H9 (cell line): ENCODE measurements around the gene APOBEC3G. TPM values are rescaled to one million over a fixed set of nuclear protein-coding genes. Genes with fewer than 3 reads are reported as not detected.
"Not testable (repeated sequence)": the region's sequence is repeated elsewhere in the genome, so short reads cannot be mapped to it uniquely, and the experiment has no call there.

Experiments
- DNase-seq: peaks from one replicate; pipeline ENCODE4 v3.0.0-alpha.2; 2017
- H2AFZ ChIP-seq: one replicate; pipeline ENCODE4 v1.6.1; 2013; ENCODE audit warnings: mild to moderate bottlenecking, low read length, control low read depth, moderate library complexity
- H2AK5ac ChIP-seq: 2 replicates; pipeline ENCODE4 v1.6.1; 2013; ENCODE audit warnings: low read length, control low read depth, mixed read lengths; ENCODE audit not compliant: insufficient read length
- H2BK120ac ChIP-seq: one replicate; pipeline ENCODE4 v1.6.1; 2013; ENCODE audit warnings: low read depth, mild to moderate bottlenecking, low read length, control low read depth, inconsistent platforms; ENCODE audit not compliant: poor library complexity, severe bottlenecking
- H2BK12ac ChIP-seq: 2 replicates; pipeline ENCODE4 v1.6.1; 2013; ENCODE audit warnings: low read length, control low read depth, mixed read lengths, low read depth; ENCODE audit not compliant: insufficient read length
- H2BK15ac ChIP-seq: 2 replicates; pipeline ENCODE4 v1.6.1; 2013; ENCODE audit warnings: low read depth, low read length, control low read depth
- H2BK20ac ChIP-seq: one replicate; pipeline ENCODE4 v1.6.1; 2013; ENCODE audit warnings: low read depth, mild to moderate bottlenecking, low read length, control low read depth, inconsistent platforms; ENCODE audit not compliant: poor library complexity, severe bottlenecking
- H2BK5ac ChIP-seq: 2 replicates; pipeline ENCODE4 v1.6.1; 2013; ENCODE audit warnings: low read length, control low read depth, mixed read lengths; ENCODE audit not compliant: insufficient read length
- H3K14ac ChIP-seq: 2 replicates; pipeline ENCODE4 v1.6.1; 2013; ENCODE audit warnings: low read length, control low read depth; ENCODE audit not compliant: insufficient read depth
- H3K18ac ChIP-seq: 2 replicates; pipeline ENCODE4 v1.6.1; 2013; ENCODE audit warnings: low read depth, mild to moderate bottlenecking, mixed read lengths, low read length, control low read depth; ENCODE audit not compliant: insufficient read length
- H3K23ac ChIP-seq: 2 replicates; pipeline ENCODE4 v1.6.1; 2013; ENCODE audit warnings: low read length, control low read depth, mixed read lengths, low read depth; ENCODE audit not compliant: insufficient read length
- H3K23me2 ChIP-seq: 2 replicates; pipeline ENCODE4 v1.6.1; 2013; ENCODE audit warnings: low read depth, mild to moderate bottlenecking, mixed read lengths, low read length, control low read depth; ENCODE audit not compliant: insufficient read length, poor library complexity, severe bottlenecking
- H3K27ac ChIP-seq: 2 replicates; pipeline ENCODE4 v1.5.1; 2013; ENCODE audit warnings: low read length, control low read depth, mixed read lengths, low read depth; ENCODE audit not compliant: insufficient read length
- H3K27me3 ChIP-seq: 2 replicates; pipeline ENCODE4 v1.6.1; 2013; ENCODE audit warnings: low read length, control low read depth, inconsistent platforms; ENCODE audit not compliant: insufficient read depth
- H3K4ac ChIP-seq: 2 replicates; pipeline ENCODE4 v1.6.1; 2013; ENCODE audit warnings: low read depth, mild to moderate bottlenecking, control low read depth, inconsistent platforms, low read length, moderate library complexity
- H3K4me1 ChIP-seq: 2 replicates; pipeline ENCODE4 v1.6.1; 2013; ENCODE audit warnings: low read length, control low read depth, inconsistent platforms; ENCODE audit not compliant: insufficient read depth
- H3K4me2 ChIP-seq: 2 replicates; pipeline ENCODE4 v1.6.1; 2013; ENCODE audit warnings: low read length, control low read depth, mixed read lengths; ENCODE audit not compliant: insufficient read length, insufficient read depth
- H3K56ac ChIP-seq: 2 replicates; pipeline ENCODE4 v1.6.1; 2013; ENCODE audit warnings: low read depth, mild to moderate bottlenecking, mixed read lengths, low read length, control low read depth; ENCODE audit not compliant: insufficient read length
- H3K79me1 ChIP-seq: 2 replicates; pipeline ENCODE4 v1.6.1; 2013; ENCODE audit warnings: low read depth, mild to moderate bottlenecking, moderate library complexity, low read length, control low read depth, inconsistent platforms; ENCODE audit not compliant: insufficient read depth, poor library complexity, severe bottlenecking
- H3K79me2 ChIP-seq: 2 replicates; pipeline ENCODE4 v1.6.1; 2013; ENCODE audit warnings: low read length, control low read depth, inconsistent platforms; ENCODE audit not compliant: insufficient read depth
- H3K9ac ChIP-seq: 2 replicates; pipeline ENCODE4 v1.6.1; 2013; ENCODE audit warnings: low read length, control low read depth, mixed read lengths; ENCODE audit not compliant: insufficient read length; ENCODE audit errors: extremely low read depth
- H3K9me3 ChIP-seq: one replicate; pipeline ENCODE4 v1.6.1; 2013; ENCODE audit warnings: low read depth, low read length, inconsistent platforms; ENCODE audit not compliant: control insufficient read depth
- H3T11ph ChIP-seq: one replicate; pipeline ENCODE4 v1.6.1; 2013; ENCODE audit warnings: mild to moderate bottlenecking, low read length, control low read depth, inconsistent platforms
- H4K20me1 ChIP-seq: one replicate; pipeline ENCODE4 v1.6.1; 2013; ENCODE audit not compliant: control insufficient read depth, insufficient read length, insufficient read depth
- H4K5ac ChIP-seq: 2 replicates; pipeline ENCODE4 v1.6.1; 2013; ENCODE audit warnings: low read depth, mild to moderate bottlenecking, mixed read lengths, low read length, control low read depth; ENCODE audit not compliant: insufficient read length
- H4K8ac ChIP-seq: replicated peaks from 2 replicates; pipeline ENCODE4 v1.6.1; 2013; ENCODE audit warnings: low read length, control low read depth, mixed read lengths, low read depth; ENCODE audit not compliant: insufficient read length
- H4K91ac ChIP-seq: 2 replicates; pipeline ENCODE4 v1.6.1; 2013; ENCODE audit warnings: low read depth, mild to moderate bottlenecking, moderate library complexity, mixed read lengths, low read length, control low read depth; ENCODE audit not compliant: insufficient read length
- H3K27ac Mint-ChIP-seq, 3 experiments: 2 replicates in 2 of 3; 3 replicates in 1 of 3; pipeline ENCODE4 v1.8.0; 2020 to 2021; ENCODE audit warnings: mixed read lengths in 3 of 3, mild to moderate bottlenecking in 1 of 3, moderate library complexity in 1 of 3
- H3K27me3 Mint-ChIP-seq: 2 replicates; pipeline ENCODE4 v1.8.0; 2021; ENCODE audit warnings: low read depth, mild to moderate bottlenecking, moderate library complexity, mixed read lengths
- H3K36me3 Mint-ChIP-seq, 3 experiments: 2 replicates in 2 of 3; 3 replicates in 1 of 3; pipeline ENCODE4 v1.8.0; 2020 to 2021; ENCODE audit warnings: low read depth in 3 of 3, mixed read lengths in 3 of 3; ENCODE audit not compliant: insufficient read depth in 1 of 3
- H3K4me1 Mint-ChIP-seq, 2 experiments: 2 replicates each; pipeline ENCODE4 v1.8.0; 2020; ENCODE audit warnings: mixed read lengths in 2 of 2
- H3K4me3 Mint-ChIP-seq, 2 experiments: 2 replicates in 1 of 2; 3 replicates in 1 of 2; pipeline ENCODE4 v1.8.0; 2020 to 2021; ENCODE audit warnings: mild to moderate bottlenecking in 2 of 2, mixed read lengths in 2 of 2, moderate library complexity in 1 of 2
- H3K9me3 Mint-ChIP-seq, 2 experiments: 2 replicates in 1 of 2; 3 replicates in 1 of 2; pipeline ENCODE4 v1.8.0; 2020; ENCODE audit warnings: mild to moderate bottlenecking in 2 of 2, mixed read lengths in 2 of 2, moderate library complexity in 1 of 2
- WGBS: extraction: QIAGEN DNeasy Blood & Tissue Kit; methylation state at CpG from one replicate; pipeline ENCODE4 v1.1.7; 2013; ENCODE audit warnings: missing lambda C conversion rate, low lambda C conversion rate, mixed read lengths; ENCODE audit not compliant: insufficient read length; ENCODE audit errors: extremely low coverage; 5-methylcytosine and 5-hydroxymethylcytosine counted together
- long read RNA-seq: library from polyadenylated mRNA; unstranded; transcript quantifications from one replicate; pipeline ENCODE4 v2.0.0, GENCODE V29; 2020
- total RNA-seq: library from RNA; stranded (reverse); gene quantifications from 2 replicates; pipeline ENCODE4 v1.2.1, GENCODE V29; 2021

APOBEC3G gene
- total RNA-seq, result 1.6 and 2.4 TPM in 2 replicates
- long read RNA-seq, transcript APOBEC3G-201 (8 exons, 1,834 nt), result major isoform, 9 of 12 reads
- long read RNA-seq, partial matches to known transcripts, result 0 of 12 reads
- long read RNA-seq, other reads (novel, unspliced or antisense), result 3 of 12 reads

GRCh38 chr22:39077026-39077840, at the start of gene APOBEC3G:
Gene APOBEC3G (plus strand): TSS chr22:39077275. CDS start chr22:39077362, 87 bp downstream.
- H3K27ac ChIP-seq, H3T11ph ChIP-seq, H2BK20ac ChIP-seq, H3K27me3 ChIP-seq, DNase-seq, H3K23ac ChIP-seq, H3K9me3 Mint-ChIP-seq, H3K36me3 Mint-ChIP-seq, H2BK5ac ChIP-seq, H3K79me2 ChIP-seq, H3K9me3 ChIP-seq, H2AK5ac ChIP-seq, H3K4me1 ChIP-seq, H3K4ac ChIP-seq, H4K91ac ChIP-seq, H3K9ac ChIP-seq, H3K56ac ChIP-seq, H3K79me1 ChIP-seq, H3K18ac ChIP-seq, H2BK15ac ChIP-seq, H2AFZ ChIP-seq, H3K27me3 Mint-ChIP-seq, H4K5ac ChIP-seq, H3K4me2 ChIP-seq, H4K20me1 ChIP-seq, H2BK12ac ChIP-seq, H2BK120ac ChIP-seq, H3K23me2 ChIP-seq, H4K8ac ChIP-seq: not testable (repeated sequence)
- H3K4me1 Mint-ChIP-seq, result peaks cover 29 to 49% of the 10 kb centered on the region in 2 experiments
- peak within 1 kb of the TSS in 1 of 3 experiments; percentile 65; a peak in 1 of 7 replicates for H3K27ac Mint-ChIP-seq
- peak within 1 kb of the TSS in 1 of 2 experiments; percentile 35; a peak in 2 of 5 replicates for H3K4me3 Mint-ChIP-seq
- 0 out of 2 replicates have a peak within 1 kb of the TSS, but pooled peaks have one; percentile 80 for H3K14ac ChIP-seq
- WGBS, result no CpG with 5 or more reads among the region's 17 CpGs
